ENCODE data around the gene GPRIN1. TPM values are rescaled to one million over a fixed set of nuclear protein-coding genes. Genes with fewer than 3 reads are reported as not detected.

GPRIN1 gene
- total RNA-seq, 4 donors from 2014 or later = 0.24 to 0.75 (median 0.30) TPM

- Histone ChIP-seq H3K4me1 (peaks cover 0 to 20% of the 10 kb centered on the region in 2 donors), H3K9me3 (no peaks in the 10 kb centered on the region), H3K4me3 (replicated peaks in 1 of 3) (no peak overlapping the region), H3K27ac (no peak overlapping the region), H3K36me3 (no peaks in the 10 kb centered on the region), H3K27me3 (peaks cover 6% of the 10 kb centered on the region)
- TF ChIP-seq POLR2A (IDR thresholded peaks at IDR 0.05) (no peak), CTCF (IDR thresholded peaks at IDR 0.05) (no peak)
- WGBS, 2 donors = 44 to 48% methylated on average over 8 of the region's 8 CpGs
- no peak for DNase-seq
- intact Hi-C loops (cut with DNase I) = no loop called here
Measured at GRCh38 chr5:176614805-176615478, 5.0 kb upstream of the GPRIN1 start.

- H3K27me3 ChIP-seq = peaks cover 6% of the 10 kb centered on the region
- DNase-seq = no peak
- 65 to 73% methylated on average over 2 of the region's 2 CpGs for WGBS, 2 donors
- H3K36me3 ChIP-seq = no peaks in the 10 kb centered on the region
- peaks cover 0 to 18% of the 10 kb centered on the region in 2 donors for H3K4me1 ChIP-seq
- intact Hi-C loops (cut with DNase I) = no loop called here
- TF ChIP-seq POLR2A (IDR thresholded peaks at IDR 0.05) = no peak
- no peak for TF ChIP-seq CTCF (IDR thresholded peaks at IDR 0.05)
- H3K9me3 ChIP-seq = no peaks in the 10 kb centered on the region
- no peak overlapping the region for H3K27ac ChIP-seq
- no peak overlapping the region for H3K4me3 ChIP-seq (replicated peaks in 1 of 3)
Measured at GRCh38 chr5:176612855-176613254, 2.9 kb upstream of the GPRIN1 start.

- H3K27ac ChIP-seq = no peak overlapping the region
- H3K4me3 ChIP-seq (replicated peaks in 1 of 3) = no peak overlapping the region
- no peak for DNase-seq
- no peak for TF ChIP-seq CTCF (IDR thresholded peaks at IDR 0.05)
- no peak for TF ChIP-seq POLR2A (IDR thresholded peaks at IDR 0.05)
- no peaks in the 10 kb centered on the region for H3K9me3 ChIP-seq
- no peaks in the 10 kb centered on the region for H3K36me3 ChIP-seq
- H3K27me3 ChIP-seq = peaks cover 6% of the 10 kb centered on the region
- WGBS, 2 donors = 83 to 84% methylated on average over 6 of the region's 6 CpGs
- intact Hi-C loops (cut with DNase I) = no loop called here
- H3K4me1 ChIP-seq = peaks cover 0 to 18% of the 10 kb centered on the region in 2 donors
Measured at GRCh38 chr5:176612008-176612407, 2.1 kb upstream of the GPRIN1 start.

- H3K27me3 ChIP-seq = peaks cover 6% of the 10 kb centered on the region
Measured at GRCh38 chr5:176611435-176611834, 1.5 kb upstream of the GPRIN1 start.

More at GRCh38 chr5:176611435-176611834, 1.5 kb upstream of the GPRIN1 start:
- WGBS, 2 donors = 10 to 12% methylated on average over 10 of the region's 10 CpGs
- H3K4me1 ChIP-seq = peaks cover 0 to 18% of the 10 kb centered on the region in 2 donors
- intact Hi-C loops (cut with DNase I) = no loop called here
- no peak overlapping the region for H3K27ac ChIP-seq
- no peaks in the 10 kb centered on the region for H3K9me3 ChIP-seq
- H3K36me3 ChIP-seq = no peaks in the 10 kb centered on the region
- TF ChIP-seq CTCF (IDR thresholded peaks at IDR 0.05) (no peak), POLR2A (IDR thresholded peaks at IDR 0.05) (no peak)
- no peak overlapping the region for H3K4me3 ChIP-seq (replicated peaks in 1 of 3)
- peak; percentile 75 to 86 for DNase-seq

All from thyroid gland (tissue), 4 donors.